Skeletal muscle tissue (tissue), 4 donors: ENCODE data around the gene POLA1. TPM values are rescaled to one million over a fixed set of nuclear protein-coding genes. Genes with fewer than 3 reads are reported as not detected.

Experiments used
- H3K27ac ChIP-seq: one replicate; pipeline ENCODE4 v1.7.0; 2013; ENCODE audit warnings: mild to moderate bottlenecking, low read depth, low read length, inconsistent platforms
- H3K27me3 ChIP-seq, 3 donors: one replicate each; pipeline ENCODE4 v1.7.0; 2013; ENCODE audit warnings: low read length in 3 of 3; ENCODE audit not compliant: control insufficient read depth in 3 of 3, insufficient read depth in 3 of 3
- H3K36me3 ChIP-seq, 3 donors: one replicate each; pipeline ENCODE4 v1.7.0; 2013; ENCODE audit warnings: low read length in 3 of 3; ENCODE audit not compliant: control insufficient read depth in 3 of 3, insufficient read depth in 3 of 3
- H3K4me1 ChIP-seq, 3 donors: one replicate each; pipeline ENCODE4 v1.7.0; 2013; ENCODE audit warnings: low read length in 3 of 3, mild to moderate bottlenecking in 3 of 3; ENCODE audit not compliant: control insufficient read depth in 3 of 3, insufficient read depth in 3 of 3
- H3K4me3 ChIP-seq, 3 donors: one replicate each; pipeline ENCODE4 v1.7.0; 2013; ENCODE audit warnings: low read length in 3 of 3
- H3K9ac ChIP-seq, 3 donors: one replicate each; pipeline ENCODE4 v1.7.0; 2013; ENCODE audit warnings: low read length in 3 of 3, mild to moderate bottlenecking in 3 of 3, moderate library complexity in 2 of 3, low read depth in 1 of 3
- H3K9me3 ChIP-seq, 3 donors: one replicate each; pipeline ENCODE4 v1.7.0; 2013; ENCODE audit warnings: low read length in 3 of 3; ENCODE audit not compliant: control insufficient read depth in 3 of 3
- total RNA-seq: library from RNA; depleted of rRNA; stranded (reverse); fragments of >200 nt; gene quantifications from one replicate; pipeline ENCODE4 v1.2.3, GENCODE V29; 2014
- donor health status: Osteomylitis.

Gene POLA1
- total RNA-seq, 1 donor from 2014 or later = 63.2 TPM

- no peak overlapping the region for H3K9ac ChIP-seq
- H3K27me3 ChIP-seq = no peaks in the 10 kb centered on the region
- H3K4me1 ChIP-seq = no peaks in the 10 kb centered on the region
- H3K36me3 ChIP-seq = peaks cover 0 to 3% (median 0%) of the 10 kb centered on the region in 3 donors
- no peaks in the 10 kb centered on the region for H3K9me3 ChIP-seq
- H3K27ac ChIP-seq = no peak overlapping the region
- H3K4me3 ChIP-seq = no peak overlapping the region
These were observed 252.7 kb downstream of the POLA1 start for GRCh38 chrX:24946369-24946768.

- Histone ChIP-seq H3K4me1 (no peaks in the 10 kb centered on the region), H3K9ac (no peak overlapping the region), H3K4me3 (no peak overlapping the region), H3K27me3 (no peaks in the 10 kb centered on the region), H3K27ac (no peak overlapping the region), H3K9me3 (no peaks in the 10 kb centered on the region), H3K36me3 (peaks cover 0 to 3% (median 0%) of the 10 kb centered on the region in 3 donors)
These were observed 261.0 kb downstream of the POLA1 start for GRCh38 chrX:24954732-24955131.

- Histone ChIP-seq H3K4me1 (no peaks in the 10 kb centered on the region), H3K27me3 (no peaks in the 10 kb centered on the region), H3K9ac (no peak overlapping the region), H3K4me3 (no peak overlapping the region), H3K36me3 (no peaks in the 10 kb centered on the region), H3K9me3 (no peaks in the 10 kb centered on the region), H3K27ac (no peak overlapping the region)
These were observed 261.7 kb downstream of the POLA1 start for GRCh38 chrX:24955372-24955930.

GRCh38 chrX:24956828-24957227 lies 263.1 kb downstream of the POLA1 start:
- Histone ChIP-seq H3K27me3 (no peaks in the 10 kb centered on the region), H3K4me3 (no peak overlapping the region), H3K9me3 (no peaks in the 10 kb centered on the region), H3K9ac (no peak overlapping the region), H3K36me3 (no peaks in the 10 kb centered on the region), H3K4me1 (no peaks in the 10 kb centered on the region), H3K27ac (no peak overlapping the region)

- Histone ChIP-seq H3K27ac (no peak overlapping the region), H3K9me3 (no peaks in the 10 kb centered on the region), H3K4me1 (no peaks in the 10 kb centered on the region), H3K27me3 (no peaks in the 10 kb centered on the region), H3K9ac (no peak overlapping the region), H3K4me3 (no peak overlapping the region), H3K36me3 (no peaks in the 10 kb centered on the region)
These were observed 268.1 kb downstream of the POLA1 start for GRCh38 chrX:24961809-24962208.

- no peak overlapping the region for H3K9ac ChIP-seq
These were observed 270.1 kb downstream of the POLA1 start for GRCh38 chrX:24963823-24964222.

GRCh38 chrX:24965372-24965771 lies 271.7 kb downstream of the POLA1 start:
- no peak overlapping the region for H3K4me3 ChIP-seq
- no peak overlapping the region for H3K27ac ChIP-seq
- no peaks in the 10 kb centered on the region for H3K27me3 ChIP-seq
- no peaks in the 10 kb centered on the region for H3K4me1 ChIP-seq
- no peaks in the 10 kb centered on the region for H3K36me3 ChIP-seq
- no peak overlapping the region for H3K9ac ChIP-seq
- H3K9me3 ChIP-seq = no peaks in the 10 kb centered on the region

More at GRCh38 chrX:24963823-24964222, 270.1 kb downstream of the POLA1 start:
- H3K9me3 ChIP-seq = no peaks in the 10 kb centered on the region
- no peak overlapping the region for H3K4me3 ChIP-seq
- no peaks in the 10 kb centered on the region for H3K36me3 ChIP-seq
- H3K27me3 ChIP-seq = no peaks in the 10 kb centered on the region
- no peak overlapping the region for H3K27ac ChIP-seq
- H3K4me1 ChIP-seq = no peaks in the 10 kb centered on the region

GRCh38 chrX:24969812-24970211 lies 276.1 kb downstream of the POLA1 start:
- Histone ChIP-seq H3K27ac (no peak overlapping the region), H3K4me3 (no peak overlapping the region), H3K36me3 (no peaks in the 10 kb centered on the region), H3K9me3 (no peaks in the 10 kb centered on the region), H3K4me1 (no peaks in the 10 kb centered on the region), H3K9ac (no peak overlapping the region), H3K27me3 (no peaks in the 10 kb centered on the region)

- Histone ChIP-seq H3K4me1 (peaks cover 0 to 11% (median 0%) of the 10 kb centered on the region in 3 donors), H3K27ac (no peak overlapping the region), H3K4me3 (no peak overlapping the region), H3K27me3 (no peaks in the 10 kb centered on the region), H3K9ac (no peak overlapping the region), H3K9me3 (no peaks in the 10 kb centered on the region), H3K36me3 (no peaks in the 10 kb centered on the region)
These were observed 285.4 kb downstream of the POLA1 start for GRCh38 chrX:24979081-24979480.

GRCh38 chrX:24981030-24981429 lies 287.3 kb downstream of the POLA1 start:
- H3K9ac ChIP-seq = no peak overlapping the region
- no peaks in the 10 kb centered on the region for H3K9me3 ChIP-seq
- H3K27me3 ChIP-seq = no peaks in the 10 kb centered on the region
- no peak overlapping the region for H3K27ac ChIP-seq
- H3K4me3 ChIP-seq = no peak overlapping the region
- H3K36me3 ChIP-seq = no peaks in the 10 kb centered on the region
- peaks cover 0 to 11% (median 0%) of the 10 kb centered on the region in 3 donors for H3K4me1 ChIP-seq
